Right lobe of liver (tissue), 4 donors: ENCODE data around the gene B3GALNT2.

ENCODE experiments used
- CTCF ChIP-seq, 4 donors: fragments of 200-600 bp in 3 of 4; fragments of 450-650 bp in 1 of 4; IDR thresholded peaks; one replicate each; pipeline versions ENCODE4 v1.5.1 to v1.8.0; 2016 to 2022; ENCODE audit warnings: antibody characterized with exemption in 4 of 4, mild to moderate bottlenecking in 2 of 4
- POLR2A ChIP-seq: fragments of 450-650 bp; IDR thresholded peaks from one replicate; pipeline ENCODE4 v1.6.1; 2017; ENCODE audit warnings: antibody characterized with exemption, mild to moderate bottlenecking
- donor health status: DM: no; HTN: no; CAD: no.
- donor health status: DM: no; HTN: no; CAD: no.
- donor health status: DM: no; HTN: yes; CAD: no.

GRCh38 chr1:235516862-235517446 lies 12.7 kb upstream of the B3GALNT2 start:
- no peak for TF ChIP-seq CTCF (IDR thresholded peaks at IDR 0.05)
- no peak for TF ChIP-seq POLR2A
